GM18868 (cell line): ENCODE results near the gene AFP.
A peak's percentile ranks its signal among the peaks of the same experiment; 100 is the strongest.

Experiments
- ATAC-seq: cut with Tn5 transposase; IDR thresholded peaks from one replicate; pipeline ENCODE4 v1.9.1; 2021; ENCODE audit warnings: mild to moderate bottlenecking, moderate library complexity; ENCODE audit not compliant: unreplicated experiment

AFP gene

GRCh38 chr4:73413294-73413755 lies 22.7 kb upstream of the AFP start:
- ATAC-seq, result no peak

GRCh38 chr4:73414936-73415271 lies 21.1 kb upstream of the AFP start:
- no peak for ATAC-seq

GRCh38 chr4:73415807-73416238 lies 20.2 kb upstream of the AFP start:
- ATAC-seq, result no peak

- ATAC-seq, result no peak
Observed at GRCh38 chr4:73416423-73417087, 19.5 kb upstream of the AFP start.

GRCh38 chr4:73417342-73417741 lies 18.7 kb upstream of the AFP start:
- ATAC-seq, result no peak

- ATAC-seq, result no peak
Observed at GRCh38 chr4:73417973-73418372, 18.0 kb upstream of the AFP start.

GRCh38 chr4:73418677-73419076 lies 17.3 kb upstream of the AFP start:
- ATAC-seq, result no peak

GRCh38 chr4:73419106-73420038 lies 16.6 kb upstream of the AFP start:
- ATAC-seq, result no peak

GRCh38 chr4:73420615-73421014 lies 15.4 kb upstream of the AFP start:
- ATAC-seq, result no peak

GRCh38 chr4:73421708-73422457 lies 14.1 kb upstream of the AFP start:
- ATAC-seq, result no peak

- ATAC-seq, result no peak
Observed at GRCh38 chr4:73422458-73422752, 13.6 kb upstream of the AFP start.

GRCh38 chr4:73423184-73423583 lies 12.8 kb upstream of the AFP start:
- no peak for ATAC-seq

- no peak for ATAC-seq
Observed at GRCh38 chr4:73426666-73427065, 9.4 kb upstream of the AFP start.

- ATAC-seq, result no peak
Observed at GRCh38 chr4:73429118-73429517, 6.9 kb upstream of the AFP start.

- no peak for ATAC-seq
Observed at GRCh38 chr4:73429826-73430587, 6.0 kb upstream of the AFP start.

GRCh38 chr4:73431813-73432168 lies 4.2 kb upstream of the AFP start:
- no peak for ATAC-seq

GRCh38 chr4:73432169-73433000 lies 3.6 kb upstream of the AFP start:
- no peak for ATAC-seq

- ATAC-seq, result no peak
Observed at GRCh38 chr4:73433140-73433539, 2.9 kb upstream of the AFP start.

- peak; percentile 89 for ATAC-seq
Observed at GRCh38 chr4:73434311-73434710, 1.7 kb upstream of the AFP start.
